A549 (cell line): Measurements from ENCODE around the gene CCDC14. TPM values are rescaled to one million over a fixed set of nuclear protein-coding genes. Genes with fewer than 3 reads are reported as not detected.

ENCODE experiments used
- ATAC-seq, 2 experiments: fragments of 200-7000 bp in 1 of 2; fragments of >200 bp in 1 of 2; cut with Nextera tagmentation in 1 of 2; cut with Tn5 transposase in 1 of 2; 3 replicates each; pipeline versions ENCODE4 v1.8.0 to v1.9.1; 2018 to 2020; ENCODE audit warnings: mild to moderate bottlenecking in 1 of 2, moderate library complexity in 1 of 2
- CTCF ChIA-PET: fragments of 300-600 bp; sonication (Branson Sonifier 250); formaldehyde crosslinking; extraction: SDS; loops from one replicate; lab custom pipeline; 2021; ENCODE audit warnings: antibody characterized with exemption, inconsistent platforms; lab: Yijun Ruan, JAX
- POLR2A ChIA-PET: fragments of 350-600 bp; formaldehyde crosslinking; extraction: SDS; loops from one replicate; lab custom pipeline; 2021; ENCODE audit warnings: antibody characterized with exemption, inconsistent platforms; lab: Yijun Ruan, JAX
- DNase-seq, 2 experiments: peaks; one replicate each; pipeline versions ENCODE4 v3.0.0 to v3.0.0-alpha.2; 2011 to 2016; ENCODE audit warnings: low read depth in 1 of 2, low spot score in 1 of 2
- FAIRE-seq: peaks from 2 replicates; lab custom pipeline; 2011; peaks lifted over from hg19 to GRCh38; lab: Jason Lieb, UNC
- H3K27ac ChIP-seq, 2 experiments: fragments of >200 bp; sonication (Bioruptor Twin); formaldehyde crosslinking; 3 replicates each; pipeline ENCODE4 v1.5.1; 2016 to 2017
- H3K4me1 ChIP-seq: fragments of >200 bp; sonication (Bioruptor Twin); formaldehyde crosslinking; 3 replicates; pipeline ENCODE4 v1.6.1; 2016
- H3K4me2 ChIP-seq: fragments of >200 bp; sonication (Bioruptor Twin); formaldehyde crosslinking; 3 replicates; pipeline ENCODE4 v1.6.1; 2016
- H3K4me3 ChIP-seq: fragments of >200 bp; sonication (Bioruptor Twin); formaldehyde crosslinking; 3 replicates; pipeline ENCODE4 v1.5.1; 2016
- H3K9me3 ChIP-seq: fragments of >200 bp; sonication (Bioruptor Twin); formaldehyde crosslinking; 3 replicates; pipeline ENCODE4 v1.6.1; 2016
- ATOH8 ChIP-seq: fragments of 250-450 bp; sonication (Bioruptor Pico); IDR thresholded peaks from 2 replicates; pipeline ENCODE4 v1.5.0; 2020; ENCODE audit warnings: low read depth, mild to moderate bottlenecking, moderate library complexity
- BCL3 ChIP-seq: fragments of >200 bp; sonication (Bioruptor Twin); formaldehyde crosslinking; IDR thresholded peaks from 3 replicates; pipeline ENCODE4 v1.6.1; 2016
- BHLHE40 ChIP-seq: IDR thresholded peaks from 2 replicates; pipeline ENCODE4 v1.6.1; 2012; ENCODE audit warnings: low read depth, low read length, inconsistent platforms
- CHD4 ChIP-seq: fragments of 200-600 bp; sonication (generic); IDR thresholded peaks from 2 replicates; pipeline ENCODE4 v1.6.1; 2016; ENCODE audit warnings: antibody characterized with exemption, mild to moderate bottlenecking, borderline replicate concordance
- EHMT2 ChIP-seq: fragments of 200-600 bp; sonication (generic); IDR thresholded peaks from 2 replicates; pipeline ENCODE4 v1.6.1; 2016; ENCODE audit warnings: antibody characterized with exemption, low read depth, mild to moderate bottlenecking, moderate library complexity
- ELK1 ChIP-seq: fragments of 150-350 bp; IDR thresholded peaks from 2 replicates; pipeline ENCODE4 v1.6.1; 2014; ENCODE audit warnings: low read depth, mild to moderate bottlenecking, low read length
- EP300 ChIP-seq, 2 experiments: fragments of >200 bp; sonication (Bioruptor Twin); formaldehyde crosslinking; IDR thresholded peaks; 2 replicates in 1 of 2; 3 replicates in 1 of 2; pipeline ENCODE4 v1.6.1; 2016 to 2017
- FOSL2 ChIP-seq, 2 experiments: fragments of 450-650 bp in 1 of 2; fragments of >200 bp in 1 of 2; sonication (Bioruptor Twin) in 1 of 2; formaldehyde crosslinking; IDR thresholded peaks; 2 replicates each; pipeline versions ENCODE4 v1.5.0 to v1.6.1; 2016 to 2020; ENCODE audit warnings: mild to moderate bottlenecking in 1 of 2, moderate library complexity in 1 of 2
- GATA3 ChIP-seq: IDR thresholded peaks from 2 replicates; pipeline ENCODE4 v1.6.1; 2012; ENCODE audit warnings: borderline replicate concordance
- HMGXB4 ChIP-seq: fragments of 250-450 bp; sonication (Bioruptor Pico); IDR thresholded peaks from 2 replicates; pipeline ENCODE4 v1.5.0; 2021; ENCODE audit warnings: mild to moderate bottlenecking, moderate library complexity, borderline replicate concordance
- HOXB13 ChIP-seq: fragments of 250-450 bp; sonication (Bioruptor Pico); IDR thresholded peaks from 2 replicates; pipeline ENCODE4 v1.5.0; 2020; ENCODE audit warnings: low read depth, mild to moderate bottlenecking, moderate library complexity
- MAFK ChIP-seq: fragments of 450-650 bp; IDR thresholded peaks from 2 replicates; pipeline ENCODE4 v1.6.1; 2014; ENCODE audit not compliant: partially characterized antibody
- MAZ ChIP-seq: fragments of 150-350 bp; IDR thresholded peaks from 2 replicates; pipeline ENCODE4 v1.6.1; 2014; ENCODE audit warnings: antibody characterized with exemption, low read depth, low read length, borderline replicate concordance
- MYC ChIP-seq: IDR thresholded peaks from 2 replicates; pipeline ENCODE4 v1.6.1; 2012; ENCODE audit warnings: mild to moderate bottlenecking, inconsistent platforms, low read length, improper control_type of control experiment, borderline replicate concordance
- NFE2L2 ChIP-seq: fragments of 150-350 bp; conservative IDR thresholded peaks from 2 replicates; pipeline ENCODE4 v1.6.1; 2014; ENCODE audit warnings: low read length
- PBX3 ChIP-seq: IDR thresholded peaks from 2 replicates; pipeline ENCODE4 v1.6.1; 2012
- RCOR1 ChIP-seq: fragments of 150-350 bp; IDR thresholded peaks from 2 replicates; pipeline ENCODE4 v1.6.1; 2014; ENCODE audit warnings: antibody characterized with exemption, low read length, low read depth
- RFX5 ChIP-seq: fragments of 450-650 bp; IDR thresholded peaks from 2 replicates; pipeline ENCODE4 v1.7.1; 2014; ENCODE audit warnings: antibody characterized with exemption, mild to moderate bottlenecking, moderate library complexity
- RNF2 ChIP-seq: fragments of 200-600 bp; sonication (generic); IDR thresholded peaks from 2 replicates; pipeline ENCODE4 v1.6.1; 2016; ENCODE audit warnings: low read depth, mild to moderate bottlenecking, antibody characterized with exemption, moderate library complexity, borderline replicate concordance
- SMC3 ChIP-seq: fragments of >200 bp; sonication (Bioruptor Twin); formaldehyde crosslinking; IDR thresholded peaks from 3 replicates; pipeline ENCODE4 v1.6.1; 2018; ENCODE audit warnings: inconsistent platforms
- TFCP2L1 ChIP-seq: fragments of 250-450 bp; sonication (Bioruptor Pico); IDR thresholded peaks from 2 replicates; pipeline ENCODE4 v1.5.0; 2021; ENCODE audit warnings: mild to moderate bottlenecking
- ZFP36 ChIP-seq: fragments of 450-650 bp; IDR thresholded peaks from 2 replicates; pipeline ENCODE4 v1.6.1; 2014; ENCODE audit warnings: borderline replicate concordance; ENCODE audit not compliant: partially characterized antibody
- ZNF302 ChIP-seq: fragments of 250-450 bp; sonication (Bioruptor Pico); IDR thresholded peaks from 2 replicates; pipeline ENCODE4 v1.9.0; 2021; ENCODE audit warnings: inconsistent platforms, mild to moderate bottlenecking, moderate library complexity
- WGBS: methylation state at CpG from one replicate; pipeline ENCODE4 v1.1.6; 2017; ENCODE audit errors: missing lambda C conversion rate; 5-methylcytosine and 5-hydroxymethylcytosine counted together
- polyA plus RNA-seq, 4 experiments: library from polyadenylated mRNA; depleted of rRNA in 3 of 4; stranded (reverse); fragments of >200 nt; fragmentation: RNase III in 1 of 4; extraction: RNeasy Plus Mini Kit Qiagen cat#74134 plus additional on column Dnase treatment in 1 of 4; gene quantifications; 2 replicates in 3 of 4; 3 replicates in 1 of 4; pipeline ENCODE4 v1.2.3, GENCODE V29; 2011 to 2017

The CCDC14 gene
- polyA plus RNA-seq, 2 of the 4 experiments (the other 2 are of a cell fraction), result 29.3 to 71.4 TPM

- TF ChIP-seq HMGXB4 (CRISPR knock-in tag) (no peak), RNF2 (no peak), GATA3 (no peak), MYC (no peak), BHLHE40 (no peak), HOXB13 (CRISPR knock-in tag) (no peak), ZNF302 (no peak), EP300 (IDR thresholded peaks at IDR 0.05) (no peak)
- TF ChIP-seq, all 56 proteins: peak for 0
Measured at GRCh38 chr3:123926396-123926795, 34.6 kb downstream of the CCDC14 start (continued).

GRCh38 chr3:123920868-123921267 is 40.2 kb downstream of the CCDC14 start:
- CTCF ChIA-PET, result interaction anchor here (1.0 kb wide), 1 partner anchor 197 kb away, joined by 3 read pairs; no protein-coding TSS in a partner anchor
- FAIRE-seq (no peak), ATAC-seq (no peak), DNase-seq (no peak)
- H3K4me2 ChIP-seq, result no peak overlapping the region
- no peak overlapping the region for H3K27ac ChIP-seq
- no peaks in the 10 kb centered on the region for H3K4me1 ChIP-seq
- H3K9me3 ChIP-seq, result peaks cover 3% of the 10 kb centered on the region; the same call in 2 of the 3 replicates
- POLR2A ChIA-PET, result no interaction called here
- no peak overlapping the region for H3K4me3 ChIP-seq
- TF ChIP-seq CHD4, result no peak
- no peak for TF ChIP-seq ATOH8 (CRISPR knock-in tag)
- TF ChIP-seq HOXB13 (CRISPR knock-in tag), result no peak
- no peak for TF ChIP-seq ELK1
- TF ChIP-seq ZFP36, result no peak
- TF ChIP-seq EHMT2, result no peak
- TF ChIP-seq SMC3, result no peak
- TF ChIP-seq RFX5, result no peak
- no peak for TF ChIP-seq TFCP2L1 (CRISPR knock-in tag)
- TF ChIP-seq NFE2L2, result no peak
- TF ChIP-seq FOSL2 (IDR thresholded peaks at IDR 0.05), result no peak
- no peak for TF ChIP-seq FOSL2 (CRISPR knock-in tag; IDR thresholded peaks at IDR 0.05)
- no peak for TF ChIP-seq MAFK
- TF ChIP-seq BCL3, result no peak
- no peak for TF ChIP-seq ZNF302

GRCh38 chr3:123920383-123920782 is 40.6 kb downstream of the CCDC14 start:
- ChIA-PET CTCF (interaction anchor here (1.0 kb wide), 1 partner anchor 197 kb away, joined by 3 read pairs; no protein-coding TSS in a partner anchor), POLR2A (no interaction called here)
- TF ChIP-seq MAZ (no peak), NFE2L2 (no peak), BHLHE40 (no peak), RCOR1 (no peak), PBX3 (no peak), ATOH8 (CRISPR knock-in tag) (no peak)
- DNase-seq (no peak), FAIRE-seq (peak; percentile 43), ATAC-seq (no peak)
- Histone ChIP-seq H3K27ac (no peak overlapping the region), H3K4me1 (no peaks in the 10 kb centered on the region), H3K4me3 (no peak overlapping the region), H3K9me3 (peaks cover 3% of the 10 kb centered on the region; the same call in 2 of the 3 replicates), H3K4me2 (no peak overlapping the region)
- 72% methylated on average over 1 of the region's 1 CpG for WGBS
